SK-N-SH (cell line): ENCODE measurements around the gene MANSC1. TPM values are rescaled to one million over a fixed set of nuclear protein-coding genes. Genes with fewer than 3 reads are reported as not detected.
A peak's percentile ranks its signal among the peaks of the same experiment; 100 is the strongest.

Experiments
- CTCF ChIA-PET: fragments of 300-600, 350-600 bp; formaldehyde crosslinking; extraction: SDS; loops from one replicate; lab custom pipeline; 2021; lab: Yijun Ruan, JAX
- POLR2A ChIA-PET: fragments of 350-600 bp; sonication (Branson Sonifier 250); formaldehyde crosslinking; extraction: SDS; loops from one replicate; lab custom pipeline; 2020; ENCODE audit warnings: antibody characterized with exemption, inconsistent platforms; lab: Yijun Ruan, JAX
- DNase-seq: peaks from one replicate; pipeline ENCODE4 v3.0.0; 2012
- H2AFZ ChIP-seq: fragments of 200-600 bp; sonication (generic); 2 replicates; pipeline ENCODE4 v1.8.1; 2016; ENCODE audit warnings: antibody characterized with exemption, mild to moderate bottlenecking, low read depth
- H3F3A ChIP-seq: fragments of 200-600 bp; sonication (generic); replicated peaks from 2 replicates; pipeline ENCODE3; 2016; ENCODE audit warnings: antibody characterized with exemption, mild to moderate bottlenecking; ENCODE audit not compliant: insufficient read depth
- H3K27ac ChIP-seq, 2 experiments: fragments of 200-500 bp in 1 of 2; fragments of 200-600 bp in 1 of 2; sonication (Bioruptor generic) in 1 of 2; sonication (generic), shearing (Covaris generic) in 1 of 2; 2 replicates each; pipeline versions ENCODE4 v1.5.1 to v1.6.1; 2014 to 2016; ENCODE audit warnings: low read depth in 2 of 2, inconsistent platforms in 1 of 2, low read length in 1 of 2, mild to moderate bottlenecking in 1 of 2, mixed read lengths in 1 of 2
- H3K27me3 ChIP-seq: fragments of 200-600 bp; sonication (generic), shearing (Covaris generic); 2 replicates; pipeline ENCODE4 v1.6.1; 2016; ENCODE audit warnings: mixed run types; ENCODE audit not compliant: insufficient read depth
- H3K36me3 ChIP-seq, 2 experiments: fragments of 200-500 bp in 1 of 2; fragments of 200-600 bp in 1 of 2; sonication (Bioruptor generic) in 1 of 2; sonication (generic) in 1 of 2; replicated peaks in 1 of 2; 2 replicates each; pipeline versions ENCODE3 to v1.5.1; 2014 to 2016; ENCODE audit warnings: low read length in 1 of 2, mild to moderate bottlenecking in 1 of 2; ENCODE audit not compliant: insufficient read depth in 2 of 2, control insufficient read depth in 1 of 2
- H3K4me1 ChIP-seq, 2 experiments: fragments of 200-500 bp in 1 of 2; fragments of 200-600 bp in 1 of 2; sonication (Bioruptor generic) in 1 of 2; sonication (generic), shearing (Covaris generic) in 1 of 2; 2 replicates each; pipeline versions ENCODE4 v1.5.1 to v1.6.1; 2014 to 2016; ENCODE audit warnings: low read depth in 1 of 2, low read length in 1 of 2, mixed run types in 1 of 2; ENCODE audit not compliant: insufficient read depth in 2 of 2, control insufficient read depth in 1 of 2
- H3K4me2 ChIP-seq: fragments of 200-600 bp; sonication (generic), shearing (Covaris generic); 2 replicates; pipeline ENCODE4 v1.6.1; 2017; ENCODE audit warnings: mixed run types
- H3K4me3 ChIP-seq, 2 experiments: fragments of 200-500 bp in 1 of 2; fragments of 200-600 bp in 1 of 2; sonication (Bioruptor generic) in 1 of 2; sonication (generic), shearing (Covaris generic) in 1 of 2; 2 replicates each; pipeline versions ENCODE4 v1.5.1 to v1.8.1; 2014 to 2016; ENCODE audit warnings: low read depth in 2 of 2, inconsistent platforms in 1 of 2, low read length in 1 of 2, mild to moderate bottlenecking in 1 of 2, mixed read lengths in 1 of 2, moderate library complexity in 1 of 2
- H3K79me2 ChIP-seq: fragments of 200-600 bp; sonication (generic); 2 replicates; pipeline ENCODE4 v1.8.1; 2017; ENCODE audit warnings: mild to moderate bottlenecking; ENCODE audit not compliant: insufficient read depth
- H3K9ac ChIP-seq: fragments of 200-600 bp; sonication (generic); 2 replicates; pipeline ENCODE4 v1.6.1; 2017; ENCODE audit warnings: mixed run types
- H3K9me2 ChIP-seq: fragments of 200-600 bp; sonication (generic); 2 replicates; pipeline ENCODE4 v1.6.1; 2017; ENCODE audit warnings: mixed run types
- H3K9me3 ChIP-seq: fragments of 200-600 bp; sonication (generic); 2 replicates; pipeline ENCODE4 v1.6.1; 2017; ENCODE audit warnings: mixed run types, mild to moderate bottlenecking, moderate library complexity
- H4K20me1 ChIP-seq: fragments of 200-600 bp; sonication (generic); 2 replicates; pipeline ENCODE4 v1.6.1; 2017; ENCODE audit warnings: mild to moderate bottlenecking, mixed run types; ENCODE audit not compliant: insufficient read depth
- CTCF ChIP-seq: fragments of 200-600 bp; sonication (generic); IDR thresholded peaks from 2 replicates; pipeline ENCODE4 v1.6.1; 2017; ENCODE audit warnings: antibody characterized with exemption, mild to moderate bottlenecking, moderate library complexity
- GABPA ChIP-seq: IDR thresholded peaks from 2 replicates; pipeline ENCODE4 v1.4.0; 2012; ENCODE audit warnings: low read depth, mild to moderate bottlenecking
- NFIC ChIP-seq: IDR thresholded peaks from 2 replicates; pipeline ENCODE4 v1.4.0; 2012; ENCODE audit warnings: borderline replicate concordance
- RAD21 ChIP-seq: IDR thresholded peaks from 2 replicates; pipeline ENCODE4 v1.6.1; 2012; ENCODE audit warnings: mild to moderate bottlenecking, low read length
- SIN3A ChIP-seq: IDR thresholded peaks from 2 replicates; pipeline ENCODE4 v1.6.1; 2012; ENCODE audit warnings: low read depth, mild to moderate bottlenecking, low read length, moderate library complexity, borderline replicate concordance
- SMC3 ChIP-seq: IDR thresholded peaks from 2 replicates; pipeline ENCODE4 v1.6.1; 2012; ENCODE audit warnings: low read depth, low read length, improper control_type of control experiment
- WGBS: methylation state at CpG from one replicate; pipeline ENCODE4 v1.1.6; 2017; ENCODE audit warnings: low lambda C conversion rate; 5-methylcytosine and 5-hydroxymethylcytosine counted together
- polyA plus RNA-seq, 3 experiments: library from polyadenylated mRNA; depleted of rRNA; stranded (reverse); fragments of >200 nt; gene quantifications; 2 replicates each; pipeline ENCODE4 v1.2.3, GENCODE V29; 2012

The MANSC1 gene
- polyA plus RNA-seq, 1 of the 3 experiments (the other 2 are of a cell fraction) = 2.9 TPM

GRCh38 chr12:12376646-12377448, 26.8 kb upstream of the MANSC1 start:
- DNase-seq = peak; percentile 66
- Histone ChIP-seq H3K9me2 (no peaks in the 10 kb centered on the region), H3K4me3 (no peak overlapping the region; a peak in 1 of 4 replicates), H3K4me2 (no peak overlapping the region), H3K27ac (no peak overlapping the region), H3K79me2 (no peaks in the 10 kb centered on the region; the same call in 1 of the 2 replicates), H3K9ac (no peak overlapping the region), H3K36me3 (peaks cover 0 to 6% of the 10 kb centered on the region in 2 experiments), H3F3A (peaks cover 6% of the 10 kb centered on the region), H3K27me3 (no peaks in the 10 kb centered on the region), H2AFZ (no peak overlapping the region), H4K20me1 (no peaks in the 10 kb centered on the region), H3K9me3 (no peaks in the 10 kb centered on the region), H3K4me1 (peaks cover 0 to 7% of the 10 kb centered on the region in 2 experiments; a peak in 1 of 4 replicates)
- CTCF ChIA-PET = interaction anchor here (0.6 to 4.3 kb wide), 52 partner anchors 10 to 444 kb away, joined by 3 to 40 read pairs (median 4); partner anchors contain the start of genes BORCS5, DUSP16 and MANSC1
- WGBS = 85% methylated on average over 12 of the region's 12 CpGs
- POLR2A ChIA-PET = no interaction called here
- TF ChIP-seq SIN3A (no peak), RAD21 (peak; percentile 100), SMC3 (peak; percentile 98), CTCF (peak; percentile 84), NFIC (no peak)

DNA sequence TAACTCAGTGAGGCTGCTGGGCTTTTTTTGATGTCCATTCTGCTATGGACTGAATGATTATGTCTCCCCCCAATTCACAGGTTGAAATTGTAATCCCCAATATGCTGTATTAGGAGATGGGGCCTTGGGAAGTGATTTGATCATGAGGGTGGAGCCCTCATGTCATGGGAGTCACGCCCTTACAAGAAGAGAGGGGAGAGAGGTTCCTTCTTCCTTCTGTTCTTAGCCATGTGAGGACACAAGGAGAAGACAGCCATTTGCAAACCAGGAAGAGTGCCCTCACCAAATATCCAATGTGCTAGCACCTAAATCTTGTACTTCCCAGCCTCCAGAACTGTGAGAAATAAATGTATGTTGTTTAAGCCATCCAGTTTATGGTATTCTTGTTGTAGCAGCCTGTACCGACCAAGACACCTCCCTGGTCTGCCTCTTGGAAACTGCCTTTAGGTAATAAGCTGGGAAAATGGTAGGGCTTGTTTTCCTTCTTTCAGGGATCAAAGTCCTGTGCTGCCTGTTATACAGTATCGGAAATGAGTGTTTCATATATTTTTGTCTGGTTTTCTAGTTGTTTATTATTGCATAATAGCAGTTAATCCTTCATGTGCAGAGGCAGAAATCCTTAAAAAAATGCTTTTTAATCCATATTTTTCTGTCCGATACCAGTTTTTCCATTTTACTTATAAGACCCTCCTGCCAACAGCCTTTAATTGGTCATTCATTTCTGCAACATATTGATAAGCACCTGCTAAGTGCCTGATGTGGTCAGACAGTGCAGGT, 23.1 kb upstream of the MANSC1 start:
- POLR2A ChIA-PET = no interaction called here

More for the DNA sequence above, 23.1 kb upstream of the MANSC1 start:
- no peaks in the 10 kb centered on the region for H3K9me2 ChIP-seq
- no peak for DNase-seq
- peaks cover 0 to 16% of the 10 kb centered on the region in 2 experiments for H3K36me3 ChIP-seq
- no peaks in the 10 kb centered on the region for H3K4me1 ChIP-seq
- no peaks in the 10 kb centered on the region for H3K9me3 ChIP-seq
- CTCF ChIA-PET = interaction anchor here (0.7 to 1.0 kb wide), 2 partner anchors 14 to 282 kb away, joined by 3 read pairs; no protein-coding TSS in a partner anchor
- no peaks in the 10 kb centered on the region for H4K20me1 ChIP-seq
- H3F3A ChIP-seq = no peaks in the 10 kb centered on the region
- H3K4me3 ChIP-seq = no peak overlapping the region
- no peak overlapping the region for H3K4me2 ChIP-seq
- H3K79me2 ChIP-seq = no peaks in the 10 kb centered on the region; the same call in 1 of the 2 replicates
- no peak overlapping the region for H2AFZ ChIP-seq
- H3K27ac ChIP-seq = no peak overlapping the region
- TF ChIP-seq GABPA = no peak
- TF ChIP-seq, all 33 proteins: peak for 0
- Histone ChIP-seq H3K9ac (no peak overlapping the region), H3K27me3 (no peaks in the 10 kb centered on the region)
- WGBS = 90% methylated on average over 4 of the region's 4 CpGs
